Stimulated activated naive CD4-positive, alpha-beta T cell (primary cell): ENCODE data around the gene KNCN.

ENCODE experiments used
- DNase-seq, 6 experiments: peaks; one replicate each; lab custom pipeline; 2025; lab: John Stamatoyannopoulos, UW

KNCN gene

GRCh38 chr1:46569116-46569515 lies 17.7 kb upstream of the KNCN start:
- no peak for DNase-seq

- DNase-seq: no peak
Observed at GRCh38 chr1:46568461-46568891, 17.0 kb upstream of the KNCN start.

DNA sequence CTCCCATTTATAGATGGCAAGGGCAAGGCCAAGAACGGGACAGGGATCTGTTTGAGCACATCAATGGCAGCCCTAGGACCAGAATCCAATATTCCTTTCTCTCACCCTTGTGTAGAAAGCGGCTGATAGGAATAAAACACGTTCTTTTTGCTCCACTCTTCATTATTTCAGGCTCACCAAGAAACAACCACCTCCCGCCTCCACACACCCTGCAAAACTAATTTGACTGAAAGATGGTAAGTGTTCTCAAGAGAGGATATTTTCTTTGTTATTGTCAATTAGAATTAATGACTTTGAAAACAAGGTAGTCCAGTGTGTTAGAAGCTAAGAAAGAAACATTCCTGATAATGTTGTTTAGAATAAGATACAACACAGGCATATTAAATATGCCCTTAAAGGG lies 11.9 kb upstream of the KNCN start:
- DNase-seq: no peak

GRCh38 chr1:46562498-46562897 lies 11.1 kb upstream of the KNCN start:
- no peak for DNase-seq

- DNase-seq: no peak
Observed at GRCh38 chr1:46558966-46559365, 7.5 kb upstream of the KNCN start.

DNA sequence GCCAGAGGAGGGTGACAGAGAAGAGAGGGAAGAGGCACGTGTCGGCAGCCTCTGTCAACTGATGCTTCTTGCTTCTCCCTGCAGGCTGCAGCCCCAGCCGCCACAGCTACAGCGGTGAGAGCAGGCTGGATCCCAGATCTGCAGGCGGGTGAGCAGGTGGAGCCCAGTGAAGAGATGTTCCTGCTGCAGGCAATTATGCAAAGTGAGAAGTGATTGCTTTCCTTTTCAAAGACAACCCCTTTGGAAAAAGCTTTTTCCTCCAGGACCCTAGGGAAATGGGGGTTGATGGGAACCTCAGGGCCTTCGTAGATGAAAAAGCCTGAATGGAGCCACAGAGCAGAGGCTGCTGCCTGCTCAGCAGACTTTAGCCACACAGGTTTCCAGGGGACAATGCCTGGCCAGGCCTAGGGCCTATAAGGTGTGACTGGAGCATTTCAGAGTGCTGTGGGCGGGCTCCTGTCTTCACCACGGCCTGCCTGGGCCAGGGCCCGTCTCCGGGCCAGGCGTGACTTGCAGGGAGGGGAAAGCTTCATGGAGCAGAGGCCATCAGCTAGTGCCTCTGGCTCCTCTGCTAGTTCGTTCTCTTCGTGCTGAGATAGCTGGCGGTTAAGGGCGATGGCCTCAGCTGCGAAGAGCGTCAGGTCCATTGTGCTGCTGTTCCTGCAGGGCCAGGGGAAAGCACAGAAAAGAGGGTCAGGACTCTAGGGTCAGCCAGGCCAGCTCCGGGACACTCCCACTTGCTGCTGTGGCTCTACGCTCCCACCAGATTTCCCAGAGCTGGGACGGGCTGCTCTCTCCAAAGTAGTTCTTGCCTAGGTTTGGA lies 6.9 kb upstream of the KNCN start:
- DNase-seq: no peak

DNA sequence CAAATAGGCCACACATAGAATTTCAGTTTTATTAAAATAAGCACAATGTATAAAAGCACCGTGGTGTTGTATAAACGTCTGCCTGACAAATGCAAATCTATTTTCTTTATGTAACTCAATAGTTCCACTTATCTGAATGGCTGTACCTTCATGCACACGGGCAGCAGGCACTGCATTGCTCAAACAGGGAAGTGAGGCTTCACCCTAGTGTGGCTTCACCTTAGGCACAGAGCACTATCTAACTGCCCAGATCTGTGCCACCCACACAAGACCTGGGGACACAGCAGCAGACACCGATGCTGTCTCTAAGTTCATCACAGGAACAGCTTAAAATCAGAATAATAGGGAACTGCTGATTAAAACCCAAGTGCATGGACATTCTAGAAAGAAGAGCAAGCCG lies 6.0 kb upstream of the KNCN start:
- DNase-seq: no peak

DNA sequence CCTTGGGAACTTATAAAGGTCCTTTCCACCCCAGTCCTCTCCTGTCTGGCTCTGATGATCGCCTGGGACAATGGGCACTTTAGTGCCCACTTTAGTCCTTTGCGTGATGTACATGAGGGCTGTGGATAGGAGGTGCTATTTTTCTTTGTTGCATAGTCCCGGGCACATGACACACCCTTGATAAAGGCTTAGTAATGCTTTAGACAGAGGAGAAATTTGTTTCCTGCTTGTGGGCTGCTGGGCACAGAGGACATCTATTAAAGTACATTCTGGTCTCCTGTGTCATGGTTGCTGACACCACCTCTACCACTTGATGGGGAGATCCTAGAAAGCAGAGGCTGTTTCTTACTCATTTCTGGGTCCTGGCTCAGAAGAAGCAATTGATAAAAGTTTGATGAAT lies 5.4 kb upstream of the KNCN start:
- no peak for DNase-seq

GRCh38 chr1:46555826-46556619 lies 4.6 kb upstream of the KNCN start:
- no peak for DNase-seq

DNA sequence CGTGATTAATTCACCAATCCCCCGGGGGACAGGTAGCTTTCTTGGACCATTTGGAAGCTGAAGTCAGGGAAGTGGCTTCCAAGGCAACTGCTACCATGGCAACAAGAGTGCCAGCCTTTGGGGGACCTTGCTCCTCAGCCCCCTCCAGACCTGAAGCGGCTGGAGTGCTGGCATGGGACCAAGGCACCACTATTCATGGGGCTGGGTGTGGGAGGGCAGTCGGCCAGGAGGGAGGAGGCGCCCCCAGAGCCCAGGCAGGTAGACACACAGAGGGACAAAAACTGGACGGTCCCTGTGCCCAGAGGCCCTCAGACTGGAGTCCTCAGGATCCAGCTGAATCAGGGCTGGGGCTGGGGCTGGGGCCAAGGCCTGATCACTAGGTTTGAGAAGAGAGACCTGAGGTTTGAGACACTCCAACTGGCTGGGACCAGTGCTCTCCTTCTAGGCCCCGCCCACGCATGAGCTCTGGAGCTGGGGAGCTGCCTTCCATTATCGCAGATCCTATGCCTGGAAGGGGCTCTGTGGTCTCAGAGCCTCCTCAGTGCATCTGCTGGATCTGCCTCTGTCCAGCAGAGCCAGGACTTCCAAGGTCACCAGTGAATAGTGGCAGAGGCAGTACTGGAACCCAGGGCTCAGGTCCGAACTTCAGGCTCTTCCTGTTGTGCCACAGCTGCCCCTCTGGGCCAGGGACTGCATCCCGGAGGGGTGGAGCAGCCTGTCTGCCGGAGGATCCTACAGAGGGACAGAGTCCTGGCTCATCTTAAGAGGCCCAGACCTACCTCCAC lies 3.3 kb upstream of the KNCN start:
- DNase-seq: no peak

- no peak for DNase-seq
Observed at GRCh38 chr1:46554236-46554596, 2.8 kb upstream of the KNCN start.

- no peak for DNase-seq
Observed at GRCh38 chr1:46553506-46553905, 2.1 kb upstream of the KNCN start.

DNA sequence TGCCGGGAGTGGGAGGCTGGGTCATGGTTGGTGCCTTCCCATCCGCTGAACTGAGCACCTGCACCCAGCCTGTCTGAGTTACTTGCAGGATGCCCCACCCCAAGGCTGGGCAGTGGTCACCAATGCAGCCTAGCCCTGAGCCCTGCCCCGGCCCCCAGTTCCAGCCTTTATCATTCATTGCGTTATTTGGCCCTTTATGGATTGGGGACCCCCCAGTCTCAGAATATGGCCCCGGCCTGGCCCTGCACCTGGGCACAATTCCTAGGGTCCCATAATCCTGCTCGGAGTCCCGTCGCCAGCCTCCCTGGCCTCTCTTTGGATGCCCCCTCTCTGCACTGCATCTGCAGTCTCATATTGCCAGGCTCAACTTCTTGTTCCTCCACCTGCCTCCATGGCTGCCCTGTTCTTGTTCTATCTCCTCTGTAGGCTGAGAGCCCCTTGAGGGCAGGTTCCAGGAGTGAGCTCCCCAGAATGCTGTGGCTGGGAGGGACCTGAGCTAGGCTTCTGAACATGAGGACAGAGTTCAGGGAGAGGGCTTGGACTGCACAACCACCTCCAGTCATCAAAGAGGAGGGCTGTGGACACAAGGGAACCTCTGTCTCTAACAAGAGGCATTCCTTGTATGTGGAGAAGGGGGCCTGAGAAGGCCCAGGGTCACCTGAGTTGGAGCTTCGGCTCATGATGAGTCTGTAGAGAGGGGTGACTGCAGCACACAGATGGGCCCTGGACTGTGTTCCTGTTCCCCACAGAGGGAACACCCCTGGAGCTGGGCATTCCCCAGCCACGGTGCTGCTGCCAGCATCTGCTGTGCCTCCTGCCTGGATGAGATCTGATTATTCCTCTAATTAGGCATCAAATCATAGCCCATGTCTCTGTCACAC lies 1.1 kb upstream of the KNCN start:
- DNase-seq: no peak

- DNase-seq: no peak
Observed at GRCh38 chr1:46550751-46551231, 656 bp downstream of the KNCN start.

DNA sequence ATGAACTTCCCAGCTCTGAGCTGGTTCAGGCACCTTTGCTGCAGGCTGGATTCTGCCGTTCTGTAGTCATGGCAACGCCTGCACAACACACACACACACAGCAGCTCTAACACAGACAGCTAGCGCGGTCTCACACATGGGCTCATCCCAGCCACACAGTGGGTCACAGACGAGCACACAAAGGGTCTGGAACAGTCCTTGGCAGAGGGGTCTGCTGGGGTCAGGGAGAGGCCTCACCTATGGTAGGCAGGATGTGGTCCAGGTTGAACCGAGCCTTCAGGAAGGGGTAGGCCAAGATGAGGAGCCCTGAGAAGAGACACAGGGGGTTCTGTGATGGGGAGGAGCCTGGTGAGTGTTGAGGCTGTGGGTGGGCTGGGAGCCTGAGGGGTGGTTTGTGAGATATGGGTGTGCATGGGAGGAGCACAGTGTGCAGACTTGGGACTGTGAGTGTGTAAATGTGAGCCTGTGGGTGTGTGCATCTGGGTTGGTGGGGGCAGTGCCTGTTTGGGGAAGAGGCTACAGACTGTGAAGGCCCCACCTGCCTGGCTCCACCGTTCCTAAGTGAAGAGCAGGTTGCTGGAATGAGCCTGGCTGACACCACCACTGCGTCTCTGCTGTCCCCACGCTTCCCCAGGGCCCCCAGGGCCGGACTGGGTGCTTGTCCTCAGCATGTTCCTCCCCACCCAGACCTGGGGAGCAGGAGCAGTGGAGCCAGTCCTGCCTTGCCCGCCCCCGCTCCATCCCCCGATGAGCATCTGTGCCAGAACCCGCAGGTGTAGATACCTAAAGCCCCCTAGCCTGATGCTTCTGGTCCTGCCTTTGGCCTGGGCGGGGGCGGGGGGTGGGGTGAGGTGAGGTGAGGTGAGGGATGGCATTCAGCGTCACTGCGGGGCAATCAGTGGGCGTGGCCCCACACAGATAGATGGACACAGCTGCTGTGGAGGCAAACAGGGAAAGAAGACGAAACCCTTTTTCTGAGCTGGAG lies 1.5 kb downstream of the KNCN start:
- DNase-seq: peak in 2 of 6 experiments; percentile 4 to 7

GRCh38 chr1:46547481-46548383 lies 3.7 kb downstream of the KNCN start:
- DNase-seq: peak in 2 of 6 experiments; percentile 3 to 9

- no peak for DNase-seq
Observed at GRCh38 chr1:46546210-46546609, 5.2 kb downstream of the KNCN start.

- DNase-seq: no peak
Observed at GRCh38 chr1:46545784-46546183, 5.7 kb downstream of the KNCN start.
